Adrenal gland (tissue), 5 donors: ENCODE measurements around the gene SLC38A2.

Experiments
- POLR2A ChIP-seq, 2 donors: fragments of 450-650 bp; IDR thresholded peaks; one replicate each; pipeline ENCODE4 v1.6.1; 2017; ENCODE audit warnings: antibody characterized with exemption in 2 of 2, mild to moderate bottlenecking in 2 of 2, moderate library complexity in 1 of 2
- TF ChIP-seq, protein P1 (sequence below), 6 experiments: fragments of 450-650 bp in 4 of 6; fragments of 200-600 bp in 2 of 6; sonication (generic) in 1 of 6; IDR thresholded peaks; 1 replicate in 5 of 6; 2 replicates in 1 of 6; pipeline versions ENCODE4 v1.5.1 to v1.8.0; 2016 to 2021; ENCODE audit warnings: antibody characterized with exemption in 6 of 6, mild to moderate bottlenecking in 2 of 6, moderate library complexity in 1 of 6
- donor health status: DM: no; HTN: no; CAD: no.

DNA sequence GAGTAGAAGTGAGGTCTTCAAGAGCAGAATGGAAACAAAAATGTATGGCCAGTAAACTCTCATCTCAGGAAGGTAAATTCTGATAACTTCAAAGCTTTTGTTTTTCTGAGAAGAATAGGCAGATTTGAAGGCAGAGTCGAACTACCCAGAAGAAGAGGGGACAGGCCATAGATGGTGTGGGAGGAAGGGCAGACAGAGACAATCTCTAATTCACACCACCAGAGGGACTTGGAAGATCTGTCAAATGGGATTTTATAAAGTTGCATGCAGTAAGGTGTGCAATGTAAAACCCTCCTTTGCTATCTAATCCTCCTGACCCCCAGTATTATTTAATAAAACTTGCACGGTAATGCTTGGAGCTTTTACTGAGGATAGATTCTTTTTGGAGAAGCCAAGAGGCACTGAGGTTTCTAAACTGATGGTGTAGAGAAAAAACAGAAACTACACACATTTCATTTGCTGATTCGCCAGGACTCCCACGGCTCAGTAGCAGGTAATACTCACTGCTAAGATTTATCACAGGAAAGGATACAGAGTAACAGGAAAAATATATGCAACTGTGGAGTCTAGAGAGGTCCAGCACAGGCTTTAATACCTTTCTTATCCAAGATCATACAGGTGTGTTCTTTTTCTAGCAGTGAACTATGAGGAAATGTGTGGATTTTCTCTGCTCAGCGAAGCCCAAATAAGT is 18.3 kb downstream of the SLC38A2 start:
- TF ChIP-seq, protein P1, sequence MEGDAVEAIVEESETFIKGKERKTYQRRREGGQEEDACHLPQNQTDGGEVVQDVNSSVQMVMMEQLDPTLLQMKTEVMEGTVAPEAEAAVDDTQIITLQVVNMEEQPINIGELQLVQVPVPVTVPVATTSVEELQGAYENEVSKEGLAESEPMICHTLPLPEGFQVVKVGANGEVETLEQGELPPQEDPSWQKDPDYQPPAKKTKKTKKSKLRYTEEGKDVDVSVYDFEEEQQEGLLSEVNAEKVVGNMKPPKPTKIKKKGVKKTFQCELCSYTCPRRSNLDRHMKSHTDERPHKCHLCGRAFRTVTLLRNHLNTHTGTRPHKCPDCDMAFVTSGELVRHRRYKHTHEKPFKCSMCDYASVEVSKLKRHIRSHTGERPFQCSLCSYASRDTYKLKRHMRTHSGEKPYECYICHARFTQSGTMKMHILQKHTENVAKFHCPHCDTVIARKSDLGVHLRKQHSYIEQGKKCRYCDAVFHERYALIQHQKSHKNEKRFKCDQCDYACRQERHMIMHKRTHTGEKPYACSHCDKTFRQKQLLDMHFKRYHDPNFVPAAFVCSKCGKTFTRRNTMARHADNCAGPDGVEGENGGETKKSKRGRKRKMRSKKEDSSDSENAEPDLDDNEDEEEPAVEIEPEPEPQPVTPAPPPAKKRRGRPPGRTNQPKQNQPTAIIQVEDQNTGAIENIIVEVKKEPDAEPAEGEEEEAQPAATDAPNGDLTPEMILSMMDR (IDR thresholded peaks at IDR 0.05): no peak
- no peak for TF ChIP-seq POLR2A (IDR thresholded peaks at IDR 0.05)
